SH-SY5Y (cell line): ENCODE results near the gene SF3A2.

Source experiments
- GATA2 ChIP-seq: IDR thresholded peaks from 2 replicates; pipeline ENCODE4 v1.6.1; 2011; ENCODE audit warnings: mild to moderate bottlenecking, low read depth, low read length
- GATA3 ChIP-seq: IDR thresholded peaks from 2 replicates; pipeline ENCODE4 v1.6.1; 2011; ENCODE audit warnings: low read depth, mild to moderate bottlenecking, low read length, moderate library complexity

DNA sequence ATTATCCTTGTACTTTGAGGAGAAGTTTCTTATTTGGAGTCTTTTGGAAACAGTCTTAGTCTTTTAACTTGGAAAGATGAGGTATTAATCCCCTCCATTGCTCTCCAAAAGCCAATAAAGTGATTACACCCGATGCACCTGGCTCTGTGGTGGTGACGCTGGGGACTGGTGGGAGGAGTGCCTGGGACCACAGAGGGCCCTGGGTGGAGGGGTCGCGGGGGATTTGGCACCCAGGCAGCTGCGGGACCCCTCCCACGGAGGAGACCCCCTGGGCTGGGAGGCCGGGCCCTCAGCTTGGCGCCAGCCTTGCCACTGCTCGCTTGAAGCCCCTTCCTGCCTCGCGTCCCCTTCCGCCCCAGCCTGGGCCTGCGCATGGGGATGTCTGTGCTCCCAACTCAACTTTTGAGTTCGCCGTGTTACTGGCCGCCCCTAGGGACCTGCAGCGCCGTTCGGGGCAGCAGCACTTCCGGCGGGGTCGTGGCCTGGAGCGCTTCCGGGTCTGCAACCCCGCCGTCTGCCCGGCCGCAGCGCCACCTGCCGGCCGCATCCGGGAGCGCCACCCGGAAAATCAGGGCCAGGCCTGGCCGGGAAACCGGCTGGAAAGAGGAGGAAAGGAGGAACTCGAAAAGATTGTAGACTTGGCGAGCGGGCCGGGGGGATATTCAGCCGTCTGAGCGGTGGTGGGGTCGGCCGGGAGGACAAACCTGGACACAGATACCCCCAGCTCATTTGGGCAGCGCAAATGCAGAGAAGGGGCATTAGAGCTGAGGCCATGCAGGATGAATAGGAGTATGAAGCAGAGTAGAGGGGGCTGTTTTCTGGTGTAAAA lies 36.9 kb downstream of the SF3A2 start:
- TF ChIP-seq GATA2 (no peak), GATA3 (no peak)
